Osteoblast (primary cell): ENCODE measurements around the gene CXCL10. TPM values are rescaled to one million over a fixed set of nuclear protein-coding genes. Genes with fewer than 3 reads are reported as not detected.
"Not testable (repeated sequence)": the region's sequence is repeated elsewhere in the genome, so short reads cannot be mapped to it uniquely, and the experiment has no call there.

Source experiments
- DNase-seq: peaks from one replicate; pipeline ENCODE4 v3.0.0; 2011; ENCODE audit warnings: low spot score, mixed read lengths; ENCODE audit not compliant: insufficient read length; ENCODE audit errors: missing footprints
- H2AFZ ChIP-seq: 2 replicates; pipeline ENCODE4 v1.6.0; 2011; ENCODE audit warnings: mild to moderate bottlenecking, low read length
- H3K27ac ChIP-seq: 2 replicates; pipeline ENCODE4 v1.5.1; 2011; ENCODE audit warnings: mild to moderate bottlenecking, low read depth, low read length, moderate library complexity
- H3K27me3 ChIP-seq: 2 replicates; pipeline ENCODE4 v1.6.0; 2012; ENCODE audit warnings: mild to moderate bottlenecking, control low read depth, inconsistent platforms, low read length, moderate library complexity; ENCODE audit not compliant: insufficient read depth
- H3K36me3 ChIP-seq: 2 replicates; pipeline ENCODE4 v1.5.1; 2011; ENCODE audit warnings: mild to moderate bottlenecking, low read length, control low read depth, moderate library complexity; ENCODE audit not compliant: insufficient read depth
- H3K4me1 ChIP-seq: 2 replicates; pipeline ENCODE4 v1.5.1; 2011; ENCODE audit warnings: mild to moderate bottlenecking, low read length, control low read depth, moderate library complexity; ENCODE audit not compliant: insufficient read depth
- H3K4me2 ChIP-seq: 2 replicates; pipeline ENCODE4 v1.6.0; 2011; ENCODE audit warnings: mild to moderate bottlenecking, low read length; ENCODE audit not compliant: insufficient read depth
- H3K4me3 ChIP-seq: fragments of 200-600 bp; sonication (generic); 3 replicates; pipeline ENCODE4 v1.5.1; 2012; ENCODE audit warnings: mild to moderate bottlenecking, low read length, inconsistent platforms; ENCODE audit not compliant: insufficient read depth
- H3K79me2 ChIP-seq: 2 replicates; pipeline ENCODE4 v1.6.0; 2012; ENCODE audit warnings: mild to moderate bottlenecking, low read length, control low read depth, inconsistent platforms; ENCODE audit not compliant: insufficient read depth
- H3K9me3 ChIP-seq: 2 replicates; pipeline ENCODE4 v1.5.1; 2011; ENCODE audit warnings: low read depth, low read length, control low read depth
- H4K20me1 ChIP-seq: 2 replicates; pipeline ENCODE4 v1.6.0; 2012; ENCODE audit warnings: mild to moderate bottlenecking, low read length, control low read depth; ENCODE audit not compliant: insufficient read depth
- total RNA-seq: library from RNA; depleted of rRNA; stranded (reverse); fragments of >200 nt; gene quantifications from 2 replicates; pipeline ENCODE4 v1.2.3, GENCODE V29; 2012
- TF ChIP-seq, protein P1 (sequence below): IDR thresholded peaks from 2 replicates; pipeline ENCODE4 v1.5.1; 2011; ENCODE audit warnings: mild to moderate bottlenecking, low read depth, low read length, moderate library complexity; ENCODE audit errors: extremely low read depth

The CXCL10 gene
- total RNA-seq, 1 donor: not detected

- no peaks in the 10 kb centered on the region for H3K4me1 ChIP-seq
- no peak for DNase-seq
- H4K20me1 ChIP-seq: no peaks in the 10 kb centered on the region
- H2AFZ ChIP-seq: no peak overlapping the region
- no peak overlapping the region for H3K4me3 ChIP-seq
- H3K27me3 ChIP-seq: peaks cover 57% of the 10 kb centered on the region
- H3K9me3 ChIP-seq: no peaks in the 10 kb centered on the region
- H3K79me2 ChIP-seq: no peaks in the 10 kb centered on the region
- H3K27ac ChIP-seq: no peak overlapping the region
- TF ChIP-seq, protein P1, sequence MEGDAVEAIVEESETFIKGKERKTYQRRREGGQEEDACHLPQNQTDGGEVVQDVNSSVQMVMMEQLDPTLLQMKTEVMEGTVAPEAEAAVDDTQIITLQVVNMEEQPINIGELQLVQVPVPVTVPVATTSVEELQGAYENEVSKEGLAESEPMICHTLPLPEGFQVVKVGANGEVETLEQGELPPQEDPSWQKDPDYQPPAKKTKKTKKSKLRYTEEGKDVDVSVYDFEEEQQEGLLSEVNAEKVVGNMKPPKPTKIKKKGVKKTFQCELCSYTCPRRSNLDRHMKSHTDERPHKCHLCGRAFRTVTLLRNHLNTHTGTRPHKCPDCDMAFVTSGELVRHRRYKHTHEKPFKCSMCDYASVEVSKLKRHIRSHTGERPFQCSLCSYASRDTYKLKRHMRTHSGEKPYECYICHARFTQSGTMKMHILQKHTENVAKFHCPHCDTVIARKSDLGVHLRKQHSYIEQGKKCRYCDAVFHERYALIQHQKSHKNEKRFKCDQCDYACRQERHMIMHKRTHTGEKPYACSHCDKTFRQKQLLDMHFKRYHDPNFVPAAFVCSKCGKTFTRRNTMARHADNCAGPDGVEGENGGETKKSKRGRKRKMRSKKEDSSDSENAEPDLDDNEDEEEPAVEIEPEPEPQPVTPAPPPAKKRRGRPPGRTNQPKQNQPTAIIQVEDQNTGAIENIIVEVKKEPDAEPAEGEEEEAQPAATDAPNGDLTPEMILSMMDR: no peak
- H3K4me2 ChIP-seq: no peak overlapping the region
- no peaks in the 10 kb centered on the region for H3K36me3 ChIP-seq
Observed at GRCh38 chr4:76053730-76054129, 30.4 kb upstream of the CXCL10 start.

GRCh38 chr4:76050560-76051050, 27.3 kb upstream of the CXCL10 start:
- H3K79me2 ChIP-seq, H2AFZ ChIP-seq, H3K4me3 ChIP-seq, H4K20me1 ChIP-seq, H3K9me3 ChIP-seq, H3K4me2 ChIP-seq, H3K36me3 ChIP-seq, DNase-seq, H3K4me1 ChIP-seq, H3K27ac ChIP-seq: not testable (repeated sequence)
- H3K27me3 ChIP-seq: peaks cover 27% of the 10 kb centered on the region

DNA sequence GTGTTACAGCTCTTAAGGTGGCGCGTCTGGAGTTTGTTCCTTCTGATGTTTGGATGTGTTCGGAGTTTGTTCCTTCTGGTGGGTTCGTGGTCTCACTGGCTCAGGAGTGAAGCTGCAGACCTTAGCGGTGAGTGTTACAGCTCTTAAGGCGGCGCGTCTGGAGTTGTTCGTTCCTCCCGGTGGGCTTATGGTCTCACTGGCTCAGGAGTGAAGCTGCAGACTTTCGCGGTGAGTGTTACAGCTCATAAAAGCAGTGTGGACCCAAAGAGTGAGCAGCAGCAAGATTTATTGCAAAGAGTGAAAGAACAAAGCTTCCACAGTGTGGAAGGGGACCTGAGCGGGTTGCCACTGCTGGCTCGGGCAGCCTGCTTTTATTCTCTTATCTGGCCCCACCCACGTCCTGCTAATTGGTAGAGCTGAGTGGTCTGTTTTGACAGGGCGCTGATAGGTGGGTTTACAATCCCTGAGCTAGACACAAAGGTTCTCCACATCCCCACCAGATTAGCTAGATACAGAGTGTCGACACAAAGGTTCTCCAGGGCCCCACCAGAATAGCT, 26.6 kb upstream of the CXCL10 start:
- DNase-seq, H3K36me3 ChIP-seq, H3K4me3 ChIP-seq, H3K4me2 ChIP-seq, H2AFZ ChIP-seq, H3K4me1 ChIP-seq, H3K9me3 ChIP-seq, H4K20me1 ChIP-seq, H3K27ac ChIP-seq, H3K79me2 ChIP-seq: not testable (repeated sequence)
- peaks cover 20% of the 10 kb centered on the region for H3K27me3 ChIP-seq

GRCh38 chr4:76044686-76045085, 21.4 kb upstream of the CXCL10 start:
- not testable (repeated sequence) for H3K36me3 ChIP-seq, H3K9me3 ChIP-seq, H3K79me2 ChIP-seq, H3K27me3 ChIP-seq, H3K4me2 ChIP-seq, DNase-seq, H2AFZ ChIP-seq, H3K4me3 ChIP-seq, H4K20me1 ChIP-seq, H3K27ac ChIP-seq, H3K4me1 ChIP-seq

- not testable (repeated sequence) for H3K9me3 ChIP-seq, H3K4me3 ChIP-seq, H3K27ac ChIP-seq, H3K4me2 ChIP-seq, H4K20me1 ChIP-seq, H2AFZ ChIP-seq, DNase-seq, H3K36me3 ChIP-seq, H3K27me3 ChIP-seq, H3K79me2 ChIP-seq, H3K4me1 ChIP-seq
Observed at GRCh38 chr4:76043306-76043705, 20.0 kb upstream of the CXCL10 start.

DNA sequence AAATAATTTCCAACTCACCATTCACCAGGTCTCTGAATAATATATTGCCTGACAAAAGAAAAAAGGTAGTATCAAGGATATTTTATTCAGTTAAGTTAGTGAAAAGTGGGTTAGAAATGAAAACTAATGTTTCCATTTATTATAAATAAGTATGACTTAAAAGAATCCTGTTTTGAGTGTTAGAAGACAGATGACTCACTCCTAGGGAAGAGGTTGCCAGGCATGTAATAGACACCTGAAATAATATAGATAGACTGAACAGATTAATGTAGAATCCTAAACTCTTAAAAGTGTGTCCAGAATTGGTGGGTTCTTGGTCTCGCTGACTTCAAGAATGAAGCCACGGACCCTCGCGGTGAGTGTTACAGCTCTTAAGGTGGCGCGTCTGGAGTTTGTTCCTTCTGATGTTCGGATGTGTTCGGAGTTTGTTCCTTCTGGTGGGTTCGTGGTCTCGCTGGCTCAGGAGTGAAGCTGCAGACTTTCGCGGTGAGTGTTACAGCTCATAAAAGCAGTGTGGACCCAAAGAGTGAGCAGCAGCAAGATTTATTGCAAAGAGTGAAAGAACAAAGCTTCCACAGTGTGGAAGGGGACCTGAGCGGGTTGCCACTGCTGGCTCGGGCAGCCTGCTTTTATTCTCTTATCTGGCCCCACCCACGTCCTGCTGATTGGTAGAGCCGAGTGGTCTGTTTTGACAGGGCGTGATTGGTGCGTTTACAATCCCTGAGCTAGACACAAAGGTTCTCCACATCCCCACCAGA, 19.1 kb upstream of the CXCL10 start:
- not testable (repeated sequence) for H3K27ac ChIP-seq, H3K4me2 ChIP-seq, H3K36me3 ChIP-seq, H3K4me1 ChIP-seq, H2AFZ ChIP-seq, H3K9me3 ChIP-seq, H3K27me3 ChIP-seq, H4K20me1 ChIP-seq, H3K4me3 ChIP-seq, H3K79me2 ChIP-seq
- DNase-seq: peak; percentile 83
